ENCODE data around the gene WDR88.

DNA sequence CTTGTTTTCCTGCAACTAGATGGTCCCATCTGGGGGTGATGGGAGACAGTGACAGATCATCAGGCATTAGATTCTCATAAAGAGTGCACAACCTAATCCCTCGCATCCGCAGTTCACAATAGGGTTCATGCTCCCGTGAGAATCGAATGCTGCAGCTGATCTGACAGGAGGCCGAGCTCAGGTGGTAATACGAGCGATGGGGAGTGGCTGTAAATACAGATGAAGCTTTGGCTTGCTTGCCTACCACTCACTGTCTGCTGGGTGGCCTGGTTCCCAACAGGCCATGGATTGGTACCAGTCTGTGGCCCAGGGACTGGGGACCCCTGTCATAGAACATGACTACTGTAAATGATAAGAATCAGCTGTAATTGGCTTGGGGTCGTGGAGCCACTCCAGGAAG, 28.0 kb downstream of the WDR88 start:
- TF ChIP-seq POLR2AphosphoS5 (IDR thresholded peaks at IDR 0.05): no peak
- TF ChIP-seq, protein P1, sequence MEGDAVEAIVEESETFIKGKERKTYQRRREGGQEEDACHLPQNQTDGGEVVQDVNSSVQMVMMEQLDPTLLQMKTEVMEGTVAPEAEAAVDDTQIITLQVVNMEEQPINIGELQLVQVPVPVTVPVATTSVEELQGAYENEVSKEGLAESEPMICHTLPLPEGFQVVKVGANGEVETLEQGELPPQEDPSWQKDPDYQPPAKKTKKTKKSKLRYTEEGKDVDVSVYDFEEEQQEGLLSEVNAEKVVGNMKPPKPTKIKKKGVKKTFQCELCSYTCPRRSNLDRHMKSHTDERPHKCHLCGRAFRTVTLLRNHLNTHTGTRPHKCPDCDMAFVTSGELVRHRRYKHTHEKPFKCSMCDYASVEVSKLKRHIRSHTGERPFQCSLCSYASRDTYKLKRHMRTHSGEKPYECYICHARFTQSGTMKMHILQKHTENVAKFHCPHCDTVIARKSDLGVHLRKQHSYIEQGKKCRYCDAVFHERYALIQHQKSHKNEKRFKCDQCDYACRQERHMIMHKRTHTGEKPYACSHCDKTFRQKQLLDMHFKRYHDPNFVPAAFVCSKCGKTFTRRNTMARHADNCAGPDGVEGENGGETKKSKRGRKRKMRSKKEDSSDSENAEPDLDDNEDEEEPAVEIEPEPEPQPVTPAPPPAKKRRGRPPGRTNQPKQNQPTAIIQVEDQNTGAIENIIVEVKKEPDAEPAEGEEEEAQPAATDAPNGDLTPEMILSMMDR (IDR thresholded peaks at IDR 0.05): no peak
- no peak for TF ChIP-seq POLR2A (IDR thresholded peaks at IDR 0.05)

Measured in transverse colon (tissue), 4 donors.